ENCODE data around the gene ZCCHC2.

DNA sequence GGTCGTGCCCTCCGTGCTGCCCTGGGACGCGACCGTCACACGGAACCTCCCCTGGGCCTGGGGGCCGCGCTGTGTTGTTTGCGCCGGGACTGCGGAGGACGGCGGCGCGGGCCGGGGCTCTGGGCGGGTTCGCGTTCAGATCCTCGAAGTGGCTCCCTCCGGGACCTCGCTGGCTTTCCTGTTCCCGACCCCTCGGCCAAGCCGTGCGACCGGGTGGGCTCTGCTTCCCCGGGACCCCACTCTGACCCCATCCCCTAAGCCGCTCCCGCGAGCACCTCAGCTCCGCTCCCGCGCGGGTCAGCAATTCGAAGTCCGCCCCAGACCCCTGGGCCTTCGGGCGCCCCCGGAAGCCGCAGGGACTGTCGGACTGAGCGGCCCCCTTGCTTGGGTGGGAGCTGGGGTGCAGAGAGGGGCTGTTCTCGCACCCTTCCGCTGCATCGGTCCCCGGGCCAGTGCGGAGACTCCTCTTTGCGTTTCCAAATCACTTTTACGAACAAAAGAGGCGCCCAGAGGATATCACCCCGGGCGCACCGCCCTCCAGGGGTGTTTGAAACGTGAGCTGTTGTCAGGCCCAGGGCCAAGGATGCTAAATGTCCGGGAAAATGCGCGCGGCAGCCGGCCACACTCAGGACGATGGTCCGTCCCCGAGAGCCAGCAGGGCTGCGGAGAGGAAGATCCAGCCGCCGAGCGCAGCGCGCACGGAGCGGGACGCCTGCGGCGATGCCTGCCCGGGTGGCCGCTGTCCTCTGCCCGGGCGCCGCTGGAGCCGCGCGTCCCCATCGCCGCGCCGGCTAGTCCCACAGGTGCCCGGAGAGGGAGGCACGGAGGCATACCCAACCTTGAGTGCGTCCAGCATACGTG is 73.5 kb downstream of the ZCCHC2 start:
- TF ChIP-seq CTCF (optimal IDR thresholded peaks at IDR 0.05 in 1 of 3, IDR thresholded peaks at IDR 0.05 in 1 of 3, conservative IDR thresholded peaks at IDR 0.05 in 1 of 3; ENCODE audit: extremely low read depth in 1 of 3, insufficient read depth in 2 of 3, low read length in 3 of 3) (no peak), EZH2 (IDR thresholded peaks at IDR 0.05; ENCODE audit: low read length) (peak; percentile 81)
